GM18909 (cell line): ENCODE data around the gene CTIF.
"Not testable (repeated sequence)": the region's sequence is repeated elsewhere in the genome, so short reads cannot be mapped to it uniquely, and the experiment has no call there.

Experiments used
- ATAC-seq: cut with Tn5 transposase; IDR thresholded peaks from one replicate; pipeline ENCODE4 v1.9.1; 2021; ENCODE audit warnings: mild to moderate bottlenecking; ENCODE audit not compliant: unreplicated experiment, poor library complexity

CTIF gene

DNA sequence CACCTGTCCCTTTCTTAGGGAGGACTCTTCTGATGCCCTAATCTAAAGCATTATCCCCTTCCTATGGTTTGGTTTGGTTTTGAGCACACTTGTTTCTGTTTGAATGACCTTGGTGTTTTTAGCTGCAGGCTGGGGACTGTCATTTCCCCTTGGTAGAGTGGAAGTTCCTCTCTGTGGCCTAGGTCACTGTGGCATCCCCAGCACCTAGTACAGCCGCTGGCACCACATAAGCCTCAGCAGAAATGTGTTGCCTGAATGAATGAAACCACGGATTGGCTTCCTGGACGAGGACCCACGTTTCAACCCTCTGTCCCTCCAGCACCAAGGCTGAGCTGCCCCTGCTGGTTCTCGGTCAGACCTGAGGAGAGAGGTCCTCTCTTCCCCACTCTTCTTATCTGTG lies 159.9 kb downstream of the CTIF start:
- peak; percentile 59 for ATAC-seq

DNA sequence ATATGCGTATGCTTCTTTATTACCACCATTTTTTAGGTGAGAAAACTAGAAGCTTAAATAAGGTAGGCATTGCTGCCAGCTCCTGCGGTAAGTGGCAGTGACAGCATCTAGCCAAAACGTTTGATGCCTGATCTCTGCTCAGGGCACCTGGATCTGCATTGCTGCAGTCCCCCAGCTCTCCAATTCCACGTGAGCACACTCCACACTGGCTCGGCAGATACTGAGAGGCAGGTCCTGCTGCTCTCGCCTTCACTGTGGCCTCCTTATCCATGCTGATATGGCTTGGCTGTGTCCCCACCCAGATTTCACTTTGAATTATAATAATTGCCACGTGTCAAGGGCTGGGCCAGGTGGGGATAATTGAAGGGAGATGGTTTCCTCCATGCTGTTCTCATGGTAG lies 160.9 kb downstream of the CTIF start:
- ATAC-seq, result no peak

DNA sequence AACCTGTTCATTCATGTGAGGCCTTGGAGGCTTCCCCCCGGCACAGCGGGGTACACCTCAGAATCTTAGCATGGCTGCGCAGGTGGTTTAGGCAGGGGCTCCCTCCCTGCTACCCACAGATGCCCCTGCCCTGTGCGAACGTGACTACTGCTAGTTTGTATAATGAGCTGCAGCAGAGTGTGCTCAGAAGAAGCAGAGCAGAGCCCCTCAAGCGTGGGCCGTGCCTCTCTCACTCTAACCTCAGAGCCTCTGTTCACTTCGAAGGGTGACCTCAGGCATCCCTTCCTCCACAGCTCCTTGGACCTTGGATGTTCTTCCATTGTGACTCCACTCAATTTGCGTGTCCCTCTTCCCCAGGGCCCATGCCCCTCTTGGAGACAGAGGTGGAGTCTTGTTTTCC lies 161.6 kb downstream of the CTIF start:
- no peak for ATAC-seq

DNA sequence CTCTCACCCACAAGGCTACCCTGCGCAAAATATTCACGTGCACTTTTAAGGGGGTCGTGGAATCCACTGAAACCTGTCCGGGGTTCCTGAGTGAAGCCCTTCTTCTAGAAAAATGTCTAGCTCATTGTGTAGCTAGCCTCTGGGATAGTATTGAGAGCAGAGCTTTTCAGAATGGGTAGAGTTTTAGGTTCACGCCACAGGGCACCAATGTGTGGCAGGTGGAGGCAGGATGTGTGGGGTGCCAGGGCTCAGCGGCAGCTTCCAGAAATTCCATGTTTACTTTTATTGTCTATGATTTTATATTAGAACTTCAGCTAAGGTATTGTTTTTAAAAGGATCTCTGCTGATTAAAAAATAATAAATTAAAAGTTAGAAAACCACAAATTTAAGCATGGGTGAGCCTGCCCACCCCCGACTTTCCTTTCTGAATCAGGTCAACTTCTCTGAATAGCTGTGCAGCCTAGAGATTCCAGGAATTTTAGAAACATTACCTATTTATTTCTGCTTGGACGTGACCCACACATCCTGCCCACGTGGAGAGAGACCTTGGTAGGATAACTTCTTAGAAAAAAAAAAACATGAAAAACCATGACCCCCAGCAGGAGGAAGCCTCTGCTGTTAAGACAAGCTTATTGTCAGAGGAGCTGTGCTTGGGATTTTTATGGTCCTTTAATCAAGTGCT lies 163.7 kb downstream of the CTIF start:
- no peak for ATAC-seq

DNA sequence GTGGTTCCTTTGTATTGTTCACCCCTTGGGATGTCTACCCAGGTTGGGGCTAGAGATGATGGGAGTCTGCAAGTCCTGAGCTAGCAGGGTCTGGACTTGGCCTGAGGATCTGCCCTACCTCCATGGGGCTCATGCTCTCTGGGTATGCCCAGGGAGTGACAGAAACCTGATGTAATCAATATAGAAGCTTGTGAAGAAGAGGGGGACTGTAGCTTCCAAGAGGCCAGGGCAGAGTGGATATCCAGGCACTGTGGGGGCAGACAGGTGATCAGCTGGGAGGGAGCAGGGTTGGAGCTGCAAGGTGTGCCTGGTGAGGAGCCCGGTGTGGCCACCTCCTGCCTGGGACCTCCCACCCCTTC lies 164.2 kb downstream of the CTIF start:
- ATAC-seq, result no peak

DNA sequence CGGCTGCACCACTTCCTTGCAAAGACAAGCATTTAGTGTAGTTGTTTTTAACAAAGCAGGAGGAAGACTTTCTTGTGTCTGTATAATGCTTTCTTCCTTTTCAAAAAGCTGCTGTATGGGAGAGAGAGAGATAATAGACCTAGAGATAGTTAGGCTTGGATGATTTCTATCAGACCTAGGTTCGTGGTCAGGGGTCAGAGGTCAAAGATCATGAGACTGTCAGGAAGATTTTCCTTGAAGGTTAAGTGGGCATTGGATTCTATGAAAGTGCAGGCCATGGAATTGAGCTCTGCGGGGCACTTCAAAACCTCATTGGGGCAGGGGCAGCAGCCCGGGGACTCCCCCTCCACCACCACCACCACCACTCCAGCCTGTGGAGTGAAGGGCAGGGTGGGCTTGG lies 164.6 kb downstream of the CTIF start:
- ATAC-seq, result no peak

DNA sequence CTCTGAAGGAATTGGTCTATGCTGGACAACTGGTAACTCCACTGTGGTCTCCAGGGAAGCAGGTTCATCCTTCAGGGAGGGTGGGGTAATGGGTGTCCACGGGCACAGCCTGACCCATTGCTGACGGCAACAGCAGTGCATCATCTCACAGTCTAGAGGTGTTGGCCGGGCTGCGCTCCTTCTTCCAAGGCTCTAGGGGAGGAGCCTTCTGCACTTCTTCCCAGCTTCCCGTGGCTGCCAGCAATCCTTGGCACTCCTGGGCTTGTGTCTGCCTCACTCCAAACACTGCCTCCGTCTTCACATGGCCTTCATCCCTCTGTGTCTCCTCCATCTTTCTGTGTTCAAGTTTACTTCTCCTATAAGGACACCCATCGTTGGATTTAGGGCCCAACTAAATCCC lies 166.2 kb downstream of the CTIF start:
- no peak for ATAC-seq

DNA sequence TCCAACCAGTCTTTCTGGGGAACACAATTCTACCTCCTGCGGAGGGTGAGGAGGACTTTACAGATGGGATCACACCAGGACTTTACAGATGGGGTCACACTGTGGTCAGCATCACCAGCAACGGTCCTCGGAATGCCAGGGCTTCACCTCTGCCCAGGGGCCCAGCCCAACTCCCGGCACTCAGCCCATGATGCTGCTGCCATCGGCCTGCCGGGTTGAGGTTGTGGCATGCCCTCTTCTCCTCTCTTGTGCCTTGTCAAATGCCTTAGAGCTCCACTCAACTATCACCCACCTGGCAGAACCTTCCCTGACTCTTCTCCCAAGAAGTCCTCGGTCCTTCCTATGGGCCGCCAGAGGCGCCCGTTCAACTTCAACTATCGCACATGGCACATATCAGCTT lies 166.7 kb downstream of the CTIF start:
- no peak for ATAC-seq

DNA sequence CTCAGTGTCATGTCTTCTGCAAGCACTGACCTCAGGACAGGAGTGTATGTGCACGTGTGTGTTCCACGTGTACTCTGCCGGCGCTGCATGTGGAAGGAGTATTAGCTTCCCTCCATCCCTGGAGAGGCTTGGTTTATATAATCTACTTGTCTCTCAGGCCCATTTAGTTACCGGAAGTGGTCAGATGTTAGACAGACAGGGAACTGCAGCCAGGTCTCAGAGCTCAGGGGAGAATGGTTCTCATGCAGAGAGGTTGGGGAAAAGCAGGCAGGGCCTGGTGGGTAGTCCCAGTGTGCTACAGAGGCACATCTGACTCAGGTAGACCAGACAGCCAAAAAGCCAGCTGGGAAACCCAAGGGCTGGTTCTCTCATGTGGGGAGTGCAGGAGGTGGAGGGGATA lies 167.9 kb downstream of the CTIF start:
- ATAC-seq, result no peak

DNA sequence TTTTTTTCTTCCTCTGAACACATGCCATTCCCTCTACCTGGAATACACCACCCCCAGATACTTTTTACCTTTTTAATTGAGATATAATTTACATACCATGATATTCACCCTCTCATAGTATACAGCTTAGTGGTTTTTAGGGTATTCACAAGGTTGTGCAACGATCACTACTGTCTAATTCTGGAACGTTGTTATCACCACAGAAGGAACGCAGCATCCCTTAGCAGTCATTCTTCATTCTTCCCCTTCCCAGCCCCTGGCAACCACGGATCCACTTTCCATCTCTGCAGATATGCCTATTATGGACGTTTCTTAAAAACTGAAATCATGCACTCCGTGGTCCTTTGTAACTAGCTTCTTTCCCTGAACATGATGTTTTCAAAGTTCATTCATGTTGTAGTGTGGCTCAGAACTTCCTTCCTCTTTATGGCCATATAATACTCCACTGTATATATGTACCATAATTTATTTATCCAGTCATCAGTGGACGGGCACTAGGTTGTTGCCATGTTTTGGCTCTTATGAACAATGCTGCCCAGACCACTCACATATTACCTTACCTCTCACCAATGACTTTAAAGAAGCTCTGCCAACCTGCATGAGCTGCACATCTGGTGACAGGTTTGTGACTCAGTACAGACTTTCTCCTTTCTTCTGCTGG lies 168.9 kb downstream of the CTIF start:
- ATAC-seq, result no peak

DNA sequence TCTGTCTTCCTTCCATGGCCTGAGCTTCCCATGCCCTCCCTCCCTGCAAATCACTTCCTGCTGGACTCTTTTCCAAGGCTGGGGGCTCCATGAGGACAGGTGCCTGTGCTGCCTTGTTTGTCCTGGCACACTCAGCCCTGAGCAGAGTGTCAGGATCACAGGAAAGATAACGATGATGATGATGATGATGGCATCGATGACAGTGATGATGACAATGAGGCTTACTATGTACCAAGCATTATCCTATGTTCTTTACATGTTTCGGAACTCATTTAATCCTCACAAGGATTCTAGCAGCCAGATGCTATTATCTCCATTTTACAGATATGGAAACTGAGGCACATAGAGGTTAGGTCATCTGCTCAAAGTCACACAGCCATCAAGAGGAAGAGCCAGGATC lies 170.0 kb downstream of the CTIF start:
- ATAC-seq, result no peak

DNA sequence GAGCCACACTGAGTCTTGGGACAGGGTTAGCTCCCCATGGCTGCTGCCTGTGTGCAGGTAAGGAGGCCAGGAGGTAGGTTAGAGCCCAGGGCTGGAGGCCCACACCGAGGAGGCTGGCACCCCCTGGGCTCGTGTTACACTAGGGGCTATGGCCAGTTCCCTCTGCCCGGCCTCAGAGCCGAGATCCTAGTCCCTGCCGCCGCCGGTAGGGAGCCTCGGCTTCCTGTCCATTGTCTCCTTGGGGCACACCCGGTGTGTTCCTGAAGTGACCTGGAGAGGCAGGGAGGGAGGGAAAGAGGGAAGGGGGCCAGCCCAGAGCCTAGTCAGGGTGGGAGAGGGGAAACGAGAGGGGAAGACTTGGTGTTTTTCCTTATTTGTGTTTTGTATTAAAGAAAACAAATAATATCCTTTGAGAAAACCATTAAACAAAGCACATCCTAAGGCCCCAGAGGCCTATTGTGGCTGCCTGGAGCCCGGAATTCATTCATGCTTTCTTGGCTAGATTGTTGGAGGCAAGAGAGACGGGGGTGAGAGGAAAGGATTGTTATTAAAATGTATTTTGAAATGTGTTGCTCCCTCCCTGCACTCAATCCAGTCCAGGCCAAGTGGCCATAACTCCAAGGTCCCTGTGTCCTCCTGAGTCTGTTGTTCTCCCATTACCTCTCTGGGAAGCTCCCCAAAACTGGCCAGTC lies 170.7 kb downstream of the CTIF start:
- ATAC-seq, result no peak

DNA sequence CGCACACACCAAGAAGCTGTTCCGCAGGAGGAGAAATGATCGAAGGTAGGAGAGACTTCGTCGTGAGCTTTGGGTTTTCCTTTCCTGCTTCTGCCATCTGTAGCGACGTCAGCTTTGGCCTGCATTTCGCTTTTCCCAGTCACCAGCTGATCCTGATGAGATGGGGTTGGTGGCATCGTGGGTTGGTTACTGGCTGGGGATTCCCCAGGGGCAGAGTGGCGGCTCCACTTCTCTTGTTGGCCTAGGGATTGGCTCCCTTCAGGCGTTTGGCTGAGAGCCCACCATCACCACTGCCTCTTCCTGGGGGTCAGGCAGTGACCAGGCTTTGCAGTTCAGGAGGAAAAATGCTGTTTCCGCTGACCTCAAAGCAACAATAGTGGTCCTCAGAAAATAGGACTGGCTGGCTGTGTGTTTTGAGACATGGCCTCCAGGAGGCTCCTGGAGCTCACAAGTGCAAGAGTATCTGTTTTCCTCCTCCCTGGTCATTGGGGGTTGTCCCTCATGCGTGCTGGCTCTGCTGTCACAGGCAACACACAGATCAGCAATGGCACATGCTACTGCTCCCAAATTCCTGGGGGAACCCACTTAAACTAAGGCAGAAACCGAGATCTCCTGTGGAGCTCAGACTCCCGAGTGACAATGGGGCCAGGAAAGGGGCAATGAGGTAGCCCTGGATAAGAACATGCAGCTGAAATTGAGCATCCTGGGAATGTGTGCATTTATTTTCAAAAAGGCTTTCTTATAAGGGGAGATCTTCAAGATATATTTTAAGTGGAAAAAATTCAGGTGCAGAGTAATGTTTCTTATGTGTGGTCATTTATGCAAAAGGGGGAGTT lies 173.0 kb downstream of the CTIF start:
- ATAC-seq, result no peak

DNA sequence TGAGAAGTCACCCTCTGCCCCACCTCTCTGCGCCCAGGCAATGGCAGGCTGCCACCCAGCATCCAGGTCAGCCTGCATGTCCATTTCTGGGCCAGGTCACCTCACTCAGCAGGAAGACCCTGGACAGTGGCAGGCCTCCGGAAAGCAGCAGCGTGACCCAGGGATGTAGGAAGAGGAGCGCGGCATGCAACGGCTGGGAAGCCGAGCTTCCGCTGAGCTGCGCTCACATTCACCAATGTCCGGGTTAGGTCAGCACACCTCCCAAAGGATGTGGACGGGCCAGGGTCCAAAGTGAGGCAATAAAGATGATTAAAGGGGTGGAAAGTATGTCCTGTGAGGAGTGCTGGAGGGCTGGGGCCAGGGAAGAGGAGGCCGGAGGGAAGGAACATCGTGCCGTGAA lies 174.5 kb downstream of the CTIF start:
- ATAC-seq, result no peak

DNA sequence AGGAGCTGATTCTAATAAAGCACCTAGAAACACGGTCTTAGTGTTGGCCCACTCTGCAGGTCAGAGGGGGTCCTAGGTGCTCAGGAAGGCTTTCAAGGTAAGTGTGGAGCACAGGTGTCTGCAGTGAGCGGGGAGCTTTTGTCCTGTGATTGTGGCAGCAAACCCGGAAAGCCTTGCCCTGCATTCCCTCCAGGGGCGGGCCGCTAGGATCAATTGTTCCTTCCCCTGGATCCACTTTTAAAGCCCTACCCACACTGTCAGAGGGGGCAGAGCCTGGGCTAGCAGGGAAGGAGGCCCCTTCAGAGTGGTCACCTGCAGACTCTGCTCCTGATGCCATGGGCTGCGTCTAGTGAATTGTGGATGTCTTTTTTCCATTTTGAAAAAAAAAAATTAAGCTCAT lies 176.0 kb downstream of the CTIF start:
- ATAC-seq, result no peak

DNA sequence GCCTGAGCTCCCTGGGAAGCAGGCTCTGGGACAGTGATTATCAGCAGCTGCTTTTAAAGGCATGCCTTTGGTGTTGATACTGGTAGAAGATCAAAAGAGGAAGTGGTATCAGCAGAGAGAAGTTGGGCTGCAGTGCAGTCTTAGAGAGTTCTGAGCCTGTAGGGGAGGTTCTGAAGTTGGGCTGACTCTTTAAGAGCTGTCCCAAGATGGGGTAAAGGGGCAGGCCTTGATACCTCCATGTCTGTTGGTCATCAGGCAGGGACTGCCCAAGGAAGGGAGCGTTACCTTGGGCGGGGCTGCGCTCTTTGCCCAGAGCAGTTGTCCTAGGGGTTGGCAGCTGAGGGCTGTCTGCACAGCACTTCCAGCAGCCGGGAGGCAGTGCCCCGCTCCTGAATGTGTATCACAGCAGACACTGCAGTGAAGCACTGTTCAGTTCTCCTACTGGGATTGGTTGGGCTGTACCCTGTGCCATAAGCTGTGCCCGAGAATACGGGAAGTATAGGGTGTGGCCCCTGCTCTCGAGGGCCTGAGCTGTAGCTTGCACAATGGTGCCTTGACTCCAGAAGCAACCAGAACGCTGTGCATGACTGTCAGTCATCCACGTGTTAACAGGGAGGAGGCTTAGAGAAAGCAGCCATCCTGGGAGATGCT lies 177.0 kb downstream of the CTIF start:
- peak; percentile 60 for ATAC-seq

DNA sequence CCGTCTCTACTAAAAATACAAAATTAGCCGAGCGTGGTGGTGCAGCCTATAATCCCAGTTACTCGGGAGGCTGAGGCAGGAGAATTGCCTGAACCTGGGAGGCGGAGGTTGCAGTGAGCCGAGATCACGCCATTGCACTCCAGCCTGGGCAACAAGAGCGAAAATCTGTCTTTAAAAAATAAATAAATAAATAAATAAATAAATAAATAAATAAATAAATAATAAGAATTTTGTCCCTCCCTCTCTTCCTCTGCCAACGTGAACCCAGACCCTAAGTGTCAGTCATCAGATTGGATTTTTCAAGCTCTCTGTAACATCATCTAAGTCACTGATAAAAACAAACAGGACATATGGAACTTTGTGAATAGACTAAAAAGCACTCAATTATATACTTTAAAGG lies 178.4 kb downstream of the CTIF start:
- not testable (repeated sequence) for ATAC-seq

DNA sequence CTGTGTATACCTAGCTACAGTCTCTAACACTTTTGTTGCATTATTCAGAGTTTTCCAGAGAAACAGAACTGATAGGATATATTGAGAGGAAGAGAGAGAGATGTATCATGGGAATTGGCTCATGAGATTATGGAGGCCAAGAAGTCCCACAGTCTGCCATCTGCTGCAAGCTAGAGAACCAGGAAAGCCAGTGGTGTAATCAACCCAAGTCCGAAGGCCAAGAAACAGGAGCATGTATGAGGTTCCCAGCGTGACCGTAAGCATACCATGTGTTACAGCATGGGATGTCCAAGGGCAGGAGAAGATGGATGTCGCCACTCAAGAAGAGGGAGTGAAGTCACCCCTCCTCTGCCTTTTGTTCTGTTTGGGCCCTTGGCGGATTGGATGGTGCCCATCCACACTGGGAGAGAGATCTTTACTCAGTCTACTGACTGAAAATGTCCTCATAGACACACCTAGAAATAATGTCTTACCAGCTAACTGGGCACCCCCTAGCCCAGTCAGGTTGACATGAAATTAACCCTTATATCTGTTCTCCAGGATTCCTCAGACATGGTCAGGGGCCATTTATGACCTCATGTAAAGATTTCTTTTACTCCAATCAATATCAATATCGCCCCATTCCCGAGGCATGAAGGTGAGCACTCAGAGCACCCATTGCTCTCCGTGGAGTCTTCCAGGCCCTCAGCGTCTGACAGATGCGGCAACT lies 179.6 kb downstream of the CTIF start:
- ATAC-seq, result no peak

DNA sequence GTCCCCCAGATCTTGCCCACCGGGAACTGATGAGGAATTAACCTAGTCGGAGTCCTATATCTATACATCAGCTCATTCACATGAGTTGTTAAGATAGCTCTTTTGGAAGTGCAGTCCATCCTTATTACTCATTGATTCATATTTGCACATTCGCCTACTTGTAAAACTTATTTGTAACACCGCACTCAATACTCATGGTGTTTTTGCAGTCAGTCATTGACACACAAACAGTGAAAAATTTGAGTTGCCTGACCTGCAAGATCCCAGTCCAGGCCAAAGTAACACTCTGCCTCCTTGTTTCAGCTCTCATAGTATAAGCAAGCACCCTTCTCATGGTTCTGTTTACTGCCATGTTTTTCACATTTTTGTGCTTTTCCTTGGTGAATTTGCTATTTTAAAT lies 180.6 kb downstream of the CTIF start:
- ATAC-seq, result no peak
